ENCODE data around the gene ALKBH3.

Gene ALKBH3

DNA sequence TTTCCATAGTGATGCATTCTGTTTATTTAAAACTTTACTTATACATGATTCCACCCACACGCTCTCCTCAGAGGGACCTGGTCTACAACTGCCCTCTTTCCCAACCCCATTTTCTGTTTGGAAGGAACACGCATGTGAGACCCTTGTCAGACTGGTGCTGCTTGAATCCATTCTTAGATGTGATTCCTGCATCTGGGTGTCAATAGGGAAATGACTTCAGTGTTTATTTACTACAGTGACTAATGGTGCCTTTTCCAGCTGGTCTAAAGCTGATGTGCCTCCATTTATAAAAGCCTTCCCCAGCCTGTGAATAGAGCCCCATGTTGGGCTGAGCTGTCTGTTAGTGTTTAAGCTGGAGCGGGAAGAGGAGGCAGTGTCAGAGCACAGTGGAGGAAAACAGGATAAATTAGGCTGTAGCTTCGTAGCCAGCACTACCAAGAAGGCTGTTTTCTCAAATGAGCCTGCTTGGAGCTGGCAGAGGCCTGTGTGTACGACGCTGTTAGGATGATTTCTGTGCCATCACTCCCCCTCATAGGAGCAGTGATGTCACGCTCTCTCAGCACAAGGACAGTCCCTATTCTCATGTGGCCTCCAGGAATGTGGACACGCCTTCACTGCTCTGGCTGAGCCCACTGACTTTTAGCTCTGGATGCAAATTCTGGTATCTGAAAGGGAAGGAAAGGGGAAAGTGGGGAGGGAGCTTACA is 42.9 kb downstream of the ALKBH3 start:
- DNase-seq, result no peak

DNA sequence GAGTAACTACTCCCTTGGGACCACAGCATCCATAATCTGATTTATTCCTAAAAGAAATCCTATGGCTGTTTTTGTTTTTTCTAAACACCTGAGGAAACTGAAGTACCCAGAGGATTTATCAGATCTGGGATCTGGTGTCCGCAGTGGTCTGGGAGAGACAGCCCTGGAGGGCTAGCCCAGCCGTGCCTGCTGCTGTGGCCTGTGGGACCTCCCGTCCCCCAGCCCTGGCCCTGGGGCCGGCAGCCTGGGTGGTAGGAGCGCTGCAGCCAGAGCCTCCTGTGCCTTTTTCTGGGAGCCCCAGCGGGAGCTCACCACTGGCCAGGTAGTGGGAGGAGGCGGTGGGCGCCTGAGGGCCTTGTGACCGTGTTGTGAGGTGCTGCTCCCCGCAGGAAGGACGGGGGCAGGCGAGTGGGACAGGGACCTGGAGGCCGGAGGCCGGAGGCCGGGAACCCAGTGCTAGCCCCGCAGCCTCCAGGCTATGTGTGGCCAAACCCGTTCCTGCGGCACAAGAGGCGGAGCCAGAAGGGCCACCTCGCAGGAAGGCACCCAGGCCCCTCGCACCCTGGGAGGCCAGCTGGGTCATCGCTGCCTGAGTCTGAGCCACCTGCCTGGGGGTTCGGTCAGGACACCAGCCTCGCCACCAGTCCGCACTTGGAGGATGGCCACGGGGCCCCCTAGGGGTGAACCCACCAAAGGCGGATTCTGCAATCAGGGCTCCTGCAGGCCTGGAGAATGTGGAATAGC is 43.7 kb downstream of the ALKBH3 start:
- no peak for DNase-seq

DNA sequence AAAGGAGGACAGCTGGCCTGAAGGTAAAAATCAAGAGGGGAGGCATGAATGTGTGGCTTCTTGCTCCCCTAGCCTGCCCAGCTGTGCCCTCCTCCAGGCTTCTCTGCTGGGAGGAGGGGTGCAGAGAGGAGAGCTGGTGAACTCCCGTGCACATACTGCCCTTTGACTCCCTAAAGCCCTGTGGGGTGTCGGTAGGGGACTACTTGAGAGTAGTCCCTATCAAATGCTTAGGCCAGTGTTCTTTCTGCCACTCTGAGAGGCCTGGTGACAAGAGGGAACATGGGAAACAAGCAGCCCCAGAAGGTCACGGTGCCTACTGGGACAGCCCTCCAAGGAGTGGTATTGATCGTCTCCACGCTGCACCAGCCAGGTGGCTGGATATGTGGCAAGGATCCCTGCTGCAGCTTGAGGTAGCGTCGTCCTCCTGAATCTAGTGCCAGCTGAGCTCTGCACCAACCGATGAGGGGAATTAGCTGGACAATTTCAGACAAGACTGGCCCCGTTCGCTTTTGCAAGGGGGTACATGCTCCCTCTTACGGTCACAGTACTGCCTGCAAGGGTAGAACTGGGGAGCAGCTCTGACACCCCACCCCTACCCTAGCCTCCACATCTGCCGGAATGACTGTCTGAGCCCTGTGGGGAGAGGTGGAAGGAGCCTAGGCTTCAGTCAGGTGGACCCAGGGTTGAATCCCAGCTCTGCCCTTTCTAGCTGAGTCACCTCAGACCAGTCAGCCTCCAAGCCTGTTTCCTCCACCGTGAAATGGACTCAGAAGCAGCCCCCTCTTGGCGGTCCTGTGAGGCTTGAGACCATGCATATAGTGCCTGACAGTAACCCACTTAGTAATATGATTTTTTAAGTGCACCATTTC is 44.7 kb downstream of the ALKBH3 start:
- DNase-seq, result no peak

DNA sequence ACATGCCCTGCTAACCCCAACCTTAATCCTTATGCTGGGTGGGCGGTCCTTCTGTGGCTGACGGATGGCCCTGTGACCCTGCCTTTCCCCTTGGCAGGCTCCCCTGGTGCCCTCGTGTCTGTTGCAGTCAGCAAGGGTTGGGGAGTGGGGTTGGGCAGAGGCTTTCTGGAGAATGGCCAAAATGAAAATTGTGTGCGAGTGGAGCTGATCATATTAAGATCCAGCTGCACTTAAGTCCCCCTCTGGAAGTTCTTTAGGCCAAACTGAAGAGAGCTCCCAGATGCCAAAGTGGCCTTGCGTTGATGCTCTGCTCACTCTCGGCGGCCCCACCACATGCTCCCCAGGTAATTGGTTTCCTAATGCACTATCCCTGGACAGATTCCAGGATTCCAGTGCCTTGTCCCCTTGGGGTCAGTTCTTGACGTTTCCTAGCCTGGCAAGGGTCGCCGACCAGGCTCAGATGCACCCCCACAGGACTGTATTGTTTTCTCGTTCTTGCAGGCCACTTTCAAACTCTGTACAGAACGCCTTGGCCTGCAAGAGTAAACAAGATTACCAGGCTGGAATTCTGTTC is 45.4 kb downstream of the ALKBH3 start:
- DNase-seq, result no peak

DNA sequence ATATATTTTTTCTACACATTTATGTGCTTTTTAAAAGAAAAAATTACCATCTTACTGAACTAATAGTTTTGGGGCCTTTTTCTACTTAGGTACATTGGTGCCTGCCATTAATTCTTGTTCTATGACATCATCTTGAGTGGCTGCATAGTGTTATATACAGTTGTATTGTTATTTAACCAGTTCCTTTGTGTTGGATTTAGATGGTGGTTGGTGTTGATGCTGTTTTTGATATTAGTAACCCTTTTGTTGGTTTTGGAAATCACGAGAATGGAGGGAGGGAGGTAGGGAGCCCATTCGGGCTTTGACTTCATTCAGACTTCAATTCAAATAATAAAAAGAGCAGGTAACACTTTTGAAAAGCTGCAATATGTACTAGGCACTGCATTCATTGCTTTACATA is 46.4 kb downstream of the ALKBH3 start:
- no peak for DNase-seq

DNA sequence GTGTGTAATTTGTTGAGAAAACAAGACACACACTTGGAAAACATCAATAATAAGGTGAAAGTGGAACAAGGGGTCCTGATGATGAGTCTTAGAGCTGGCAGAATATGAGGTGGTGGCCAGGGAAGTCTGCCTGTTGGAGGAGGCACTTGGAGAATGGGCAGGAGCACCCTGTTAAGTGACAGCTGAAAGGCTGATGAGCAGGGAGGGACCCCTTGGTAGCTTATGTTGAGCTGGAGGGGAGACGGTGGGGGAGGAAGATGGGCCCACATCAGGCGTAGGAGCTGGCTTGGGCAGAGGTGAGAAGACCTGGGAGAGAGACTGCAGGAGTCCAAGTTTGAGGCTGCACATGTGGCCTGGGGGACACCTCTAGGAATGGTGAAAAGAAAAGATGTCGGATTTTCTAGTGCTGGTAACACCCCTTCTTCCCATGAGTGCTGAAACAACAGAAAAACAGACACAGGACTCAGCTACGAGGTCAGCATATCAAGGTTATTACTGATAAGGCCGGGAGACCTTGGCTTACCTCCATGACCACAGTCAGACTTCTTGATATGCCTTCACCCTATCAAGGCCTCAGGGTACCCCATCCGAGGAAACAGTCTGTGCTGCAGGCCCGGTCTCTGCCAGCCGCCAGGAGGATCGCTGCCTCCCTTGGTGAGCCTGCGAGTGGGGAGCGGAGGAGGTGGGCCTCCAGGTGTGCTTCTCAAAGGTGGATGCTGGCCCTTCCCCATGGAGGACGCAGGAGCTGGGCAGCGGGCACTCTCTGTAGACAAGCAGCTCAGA is 47.5 kb downstream of the ALKBH3 start:
- no peak for DNase-seq

DNA sequence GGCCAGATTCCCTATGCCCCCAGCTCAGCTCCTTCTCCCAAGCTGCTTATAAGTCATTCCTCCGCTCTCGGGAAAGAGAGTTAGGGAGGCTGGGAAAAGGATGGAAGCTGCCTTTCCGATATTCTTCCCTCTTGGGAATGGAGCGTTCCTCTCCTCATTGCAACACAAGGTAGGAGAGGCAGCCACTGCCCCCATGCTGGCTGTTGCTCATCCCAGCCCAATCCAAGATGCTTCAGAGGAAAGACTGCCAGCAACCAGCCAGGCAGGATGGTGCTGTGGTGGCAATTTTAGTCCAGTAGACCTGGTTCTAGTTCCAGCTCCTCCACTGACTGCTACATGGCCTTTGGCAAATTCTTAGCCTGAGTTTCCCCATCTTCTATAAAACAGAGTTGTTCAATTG is 48.1 kb downstream of the ALKBH3 start:
- DNase-seq, result no peak

DNA sequence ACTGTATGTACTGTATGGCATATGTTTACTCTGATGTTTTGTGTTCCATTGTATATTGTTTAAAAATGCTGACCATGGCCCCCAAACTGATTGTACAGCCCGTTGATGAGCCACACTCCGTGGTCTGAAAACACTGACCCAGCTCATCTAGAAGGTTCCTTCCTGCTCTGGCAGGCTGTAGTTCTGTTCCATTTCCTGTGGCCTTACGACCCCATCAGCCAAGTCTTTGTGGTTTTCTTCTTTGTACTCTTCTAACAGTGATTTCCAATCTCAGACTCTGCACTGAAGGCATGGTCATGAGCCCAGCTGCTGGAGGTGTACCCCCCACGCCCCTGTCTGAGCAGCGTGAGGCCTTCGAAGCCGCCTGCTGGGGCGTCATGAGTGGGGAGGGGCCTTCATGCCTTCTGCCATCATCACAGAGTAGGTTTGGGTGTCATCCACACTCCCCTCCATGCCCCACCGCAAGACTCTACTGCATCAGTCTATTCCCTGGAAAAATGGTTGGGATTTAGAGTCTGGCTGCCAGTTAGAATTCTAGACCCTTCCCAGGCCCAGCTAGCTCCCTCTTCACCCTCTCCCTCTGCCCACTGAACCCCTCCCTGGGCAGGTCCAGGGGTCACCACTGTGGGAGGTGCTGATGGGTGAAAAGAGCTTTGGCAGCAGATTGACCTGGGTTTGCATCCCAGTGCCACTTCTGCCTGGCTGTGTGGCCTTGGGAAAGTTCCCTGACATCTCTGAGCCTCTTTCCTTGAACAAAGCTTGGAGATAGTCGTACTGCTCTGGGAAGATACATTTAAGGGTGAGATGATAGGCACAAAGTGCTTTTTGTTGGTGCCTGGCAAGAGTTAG is 50.5 kb downstream of the ALKBH3 start:
- DNase-seq, result no peak

DNA sequence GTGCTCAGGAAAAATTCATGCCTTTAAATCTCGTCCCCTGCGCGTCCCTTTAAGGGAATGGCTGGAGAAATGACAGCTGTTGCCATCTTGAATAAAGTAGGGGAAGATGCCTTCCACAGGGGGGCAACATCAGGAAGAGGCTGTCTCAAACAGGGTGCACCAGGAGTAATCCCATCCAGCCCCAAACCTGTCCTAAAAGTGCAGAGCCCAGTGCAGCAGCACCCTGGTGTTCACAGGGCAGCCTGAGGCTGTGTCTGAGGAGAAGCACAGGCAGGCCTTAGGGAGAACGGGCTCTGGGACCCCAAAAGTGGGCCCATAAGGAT is 51.0 kb downstream of the ALKBH3 start:
- DNase-seq, result no peak

DNA sequence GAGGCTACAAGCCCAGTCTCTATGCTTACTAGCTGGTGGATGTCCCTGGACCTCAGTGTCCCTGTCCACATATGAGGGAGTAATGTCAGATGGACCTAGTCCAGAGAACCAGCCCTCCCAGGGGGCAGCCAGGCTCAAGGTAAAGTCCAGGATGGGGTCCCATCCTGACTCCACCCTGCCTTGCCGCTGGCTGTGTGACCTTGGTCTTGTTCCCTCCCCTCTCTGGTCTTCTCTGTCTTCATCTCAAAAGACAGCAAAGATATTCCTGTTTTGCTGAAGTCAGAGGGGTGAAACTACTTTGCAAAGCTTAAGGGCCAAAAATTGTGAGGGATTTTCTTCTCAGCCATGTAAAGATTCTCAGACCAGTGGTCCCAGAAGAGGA is 52.6 kb downstream of the ALKBH3 start:
- DNase-seq, result no peak

DNA sequence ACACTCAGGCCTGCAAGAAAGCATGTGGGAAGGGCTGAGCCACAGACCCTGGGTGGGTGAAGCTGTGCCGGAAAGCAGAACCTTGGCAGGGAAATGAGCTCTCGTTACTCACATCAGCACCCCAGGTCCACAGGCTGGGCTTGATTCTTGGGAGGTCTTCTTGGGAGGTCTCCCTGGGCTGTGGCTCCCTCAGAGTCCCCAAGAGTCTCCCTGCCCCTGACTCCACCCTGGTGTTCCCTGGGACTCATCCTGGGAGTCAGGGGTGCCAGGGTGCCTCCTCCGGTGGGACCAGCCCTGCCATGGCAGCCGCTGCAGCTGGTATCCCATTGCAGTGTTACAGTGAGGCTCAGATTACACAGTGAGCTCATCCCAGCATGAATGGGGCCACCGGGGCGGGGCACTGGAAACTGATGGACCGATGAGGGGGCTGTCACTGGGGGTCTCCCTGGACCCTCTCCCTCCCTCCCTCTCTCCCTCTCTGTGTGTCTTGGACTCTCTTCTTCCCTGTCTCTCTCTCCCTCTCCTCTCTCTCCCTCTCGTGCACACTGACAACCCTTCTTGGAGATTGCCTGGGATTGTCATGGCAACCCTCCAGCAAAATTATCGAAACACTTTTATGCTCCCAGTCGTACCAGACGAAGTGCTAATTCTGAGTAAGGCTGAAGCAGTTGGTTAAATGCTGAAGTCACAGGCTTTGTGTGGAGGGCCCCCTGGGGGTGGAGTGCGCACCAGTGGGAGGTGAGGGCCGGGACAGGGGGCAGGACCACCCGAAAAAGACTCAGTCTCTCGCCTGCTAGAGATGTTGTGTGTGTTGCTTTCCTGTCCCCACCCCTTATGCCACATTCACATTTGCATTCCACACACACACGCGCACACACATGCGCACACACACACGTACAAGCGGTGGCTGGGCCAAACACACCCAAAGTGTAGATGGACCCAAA is 53.2 kb downstream of the ALKBH3 start:
- no peak for DNase-seq

DNA sequence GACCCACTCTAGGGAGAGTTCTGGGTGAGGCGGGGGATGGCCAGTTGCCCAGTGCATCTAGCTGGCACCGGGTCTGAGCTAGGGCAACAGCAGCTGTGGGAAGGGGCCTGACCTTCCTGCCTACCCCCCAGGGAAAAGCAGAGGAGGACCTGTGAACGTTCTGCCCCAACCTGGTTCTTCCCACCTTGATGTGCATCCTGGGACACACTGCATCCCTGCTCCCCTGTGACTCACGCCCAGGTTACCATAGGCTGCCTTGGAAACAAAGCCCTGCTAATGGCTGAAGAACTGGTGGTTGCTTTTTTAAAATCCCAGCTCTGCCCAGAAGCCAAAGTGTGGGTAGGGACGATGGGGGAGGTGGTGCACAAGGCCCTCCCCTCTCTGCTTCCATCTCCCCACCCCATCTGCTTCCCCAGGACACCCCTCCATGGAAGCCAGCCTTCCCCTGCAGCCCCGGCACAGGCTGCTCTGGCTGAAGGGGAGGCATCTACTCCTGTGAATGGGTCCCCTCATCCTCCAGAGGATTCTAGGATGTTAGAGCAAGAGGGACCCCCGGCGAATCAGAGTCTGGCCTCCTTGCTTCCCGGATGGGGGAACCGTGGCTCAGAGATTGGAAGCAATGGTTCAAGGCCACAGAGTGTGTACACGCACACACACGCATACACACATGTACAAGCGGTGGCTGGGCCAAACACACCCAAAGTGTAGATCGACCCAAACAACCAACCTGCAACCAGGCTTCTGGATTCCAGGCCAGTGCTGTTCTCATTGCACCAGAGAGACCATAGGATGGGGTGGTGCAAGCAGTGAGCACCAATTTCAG is 54.2 kb downstream of the ALKBH3 start:
- DNase-seq, result no peak

DNA sequence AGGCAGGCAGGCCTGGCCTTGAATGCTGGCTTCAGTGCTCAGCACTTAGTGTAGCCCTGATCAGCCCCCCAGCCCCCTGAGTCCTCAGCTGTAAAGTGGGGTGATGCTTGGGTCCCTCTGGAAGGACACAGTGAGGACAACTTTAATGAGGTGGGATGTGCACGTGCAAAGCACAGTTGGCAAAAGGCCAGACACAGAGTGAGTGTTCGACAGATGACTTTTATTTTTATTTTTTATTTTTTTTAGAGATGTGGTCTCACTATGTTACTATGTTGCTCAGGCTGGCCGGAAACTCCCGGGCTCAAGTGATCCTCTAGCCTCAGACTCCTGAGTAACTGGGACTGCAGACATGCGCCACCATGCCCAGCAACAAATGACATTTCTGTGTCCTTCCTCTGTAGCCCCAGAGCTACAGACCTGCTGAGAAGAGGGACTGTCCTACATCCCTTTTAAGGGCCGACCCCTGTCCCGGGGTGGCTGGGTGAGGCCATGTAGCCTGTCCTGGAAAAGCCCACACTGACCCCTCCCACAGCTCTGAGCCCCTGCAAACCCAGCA is 54.9 kb downstream of the ALKBH3 start:
- no peak for DNase-seq

DNA sequence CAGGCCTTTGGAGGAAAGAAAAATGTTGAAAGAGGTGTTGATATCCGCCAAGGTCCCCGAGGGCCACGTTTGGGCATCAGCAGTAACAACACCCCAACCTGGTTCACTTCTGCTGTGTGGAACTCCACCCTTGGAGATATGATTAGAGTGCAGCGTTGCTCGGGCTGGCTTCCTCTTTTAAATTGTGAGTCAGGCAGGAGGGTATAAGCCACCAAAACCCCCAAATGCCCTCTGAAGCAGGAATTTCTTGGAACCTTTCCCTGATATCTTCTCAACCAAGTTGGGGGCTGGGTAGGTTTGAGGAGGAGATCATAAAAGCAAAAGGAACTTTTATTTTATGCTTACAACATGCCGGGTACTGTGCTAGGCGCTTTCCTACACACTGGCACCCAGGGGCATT is 55.4 kb downstream of the ALKBH3 start:
- DNase-seq, result no peak

DNA sequence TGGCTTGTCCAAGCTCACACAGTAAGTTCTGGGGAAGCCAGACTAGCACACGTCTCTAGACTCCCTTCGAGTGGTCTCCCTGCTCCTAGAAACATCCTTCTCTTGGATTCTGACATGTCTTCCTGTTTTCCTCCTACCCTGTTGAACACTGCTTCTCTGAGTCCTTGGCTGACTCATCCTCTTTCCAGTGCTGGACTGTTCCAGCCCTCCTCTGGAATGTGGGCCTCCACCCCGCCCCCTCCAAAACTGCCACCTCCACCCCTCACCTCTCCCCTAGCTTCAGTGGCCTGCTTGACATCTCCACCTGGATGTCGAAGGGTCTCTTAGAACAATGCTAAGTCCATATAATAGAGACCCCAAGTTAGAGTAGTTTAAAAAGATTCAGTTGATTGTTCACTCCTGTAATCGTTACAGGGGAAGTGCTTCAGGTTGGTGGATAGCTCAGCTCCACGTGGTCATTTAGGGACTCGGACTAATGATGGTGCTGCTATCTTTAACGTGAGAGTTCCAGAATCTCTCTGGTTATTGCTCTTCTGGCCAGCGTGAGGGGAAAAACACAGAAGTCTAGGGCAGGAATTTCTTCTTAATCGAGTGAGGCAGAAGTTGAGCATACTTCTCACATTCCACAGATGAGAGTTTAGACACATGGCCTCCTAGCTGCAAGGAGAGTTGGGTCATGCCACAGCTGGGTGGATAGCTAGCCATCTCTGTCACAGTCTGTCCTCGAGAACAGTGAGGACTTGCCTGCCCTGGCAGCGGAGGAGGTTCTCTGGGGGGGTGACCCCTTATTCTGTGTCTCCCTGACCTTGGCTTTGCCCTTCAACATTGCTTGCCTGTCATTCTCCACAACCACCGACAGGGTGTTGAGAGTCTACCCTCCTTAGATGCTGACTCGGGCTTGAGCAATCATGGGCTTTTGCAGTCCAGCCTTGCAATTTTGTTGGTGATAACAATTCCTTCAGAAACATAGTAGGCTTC is 57.1 kb downstream of the ALKBH3 start:
- no peak for DNase-seq

DNA sequence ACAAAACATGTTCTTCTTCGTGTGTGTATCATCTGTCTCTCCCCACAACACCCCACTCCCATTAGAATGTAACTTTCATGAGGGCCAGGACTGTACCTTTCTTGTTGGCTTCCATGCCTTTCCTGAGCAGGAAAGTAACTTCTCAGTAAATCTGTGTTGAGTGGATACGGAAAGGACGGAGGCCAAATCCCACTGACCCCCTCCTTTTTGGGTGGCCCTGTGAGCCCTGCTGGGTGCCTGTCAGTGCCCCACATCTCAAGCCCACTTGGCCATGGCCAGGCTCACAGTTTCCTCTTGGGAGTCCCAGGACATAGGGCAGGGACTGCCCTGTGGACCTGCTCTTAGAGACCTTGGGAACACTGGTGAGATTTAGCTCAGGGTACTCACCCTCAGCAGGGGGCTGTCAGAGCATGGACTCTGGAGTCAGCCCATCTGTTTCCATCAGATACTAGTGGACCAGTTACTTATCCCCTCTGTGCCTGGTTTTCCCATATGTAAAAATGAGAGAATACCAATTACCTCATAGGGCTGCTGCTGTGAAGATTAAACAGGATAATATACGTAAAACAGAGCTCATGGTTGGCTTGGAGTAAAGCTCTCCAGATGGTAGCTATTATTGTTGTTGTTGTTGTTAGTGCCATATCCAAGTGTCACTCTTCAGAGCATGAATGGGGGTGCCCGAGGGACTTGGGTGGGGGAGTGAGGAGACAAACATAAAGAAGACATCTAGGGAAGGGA is 60.8 kb downstream of the ALKBH3 start:
- no peak for DNase-seq
